Coronary artery (tissue), 2 donors: ENCODE measurements around the gene MYO1B.

Experiments
- DNase-seq: peaks from one replicate; pipeline ENCODE4 v3.0.0-alpha.2; 2017; ENCODE audit warnings: low spot score
- H3K27ac ChIP-seq, 2 donors: fragments of 200-600 bp; sonication (generic); one replicate each; pipeline ENCODE4 v1.5.1; 2016 to 2019
- H3K4me3 ChIP-seq: fragments of 200-600 bp; sonication (generic); 2 replicates; pipeline ENCODE4 v1.5.1; 2016; ENCODE audit warnings: mild to moderate bottlenecking, moderate library complexity
- TF ChIP-seq, protein P1 (sequence below): fragments of 200-600 bp; sonication (generic); IDR thresholded peaks from one replicate; pipeline ENCODE4 v1.5.1; 2019; ENCODE audit warnings: antibody characterized with exemption

Gene MYO1B

DNA sequence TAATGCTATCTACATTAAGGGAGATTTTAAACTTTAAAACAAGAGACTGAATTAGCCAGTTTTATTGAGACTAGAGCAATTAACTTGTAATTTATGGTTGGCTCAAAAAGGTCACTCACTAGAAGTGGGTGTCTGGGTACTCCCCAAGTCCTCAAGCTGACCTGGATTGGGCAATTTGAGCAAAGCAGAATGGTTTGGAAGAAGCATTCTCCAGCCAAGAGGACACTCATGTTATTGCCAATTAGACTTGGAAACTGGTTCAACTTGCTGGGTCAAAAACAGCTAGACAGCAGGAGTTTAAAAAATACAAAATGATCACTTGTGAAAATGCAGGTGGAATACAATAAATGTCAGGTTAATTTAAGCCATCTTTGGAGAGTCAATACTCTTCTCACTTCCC lies 29.5 kb upstream of the MYO1B start:
- DNase-seq = no peak
- Histone ChIP-seq H3K27ac (no peak overlapping the region), H3K4me3 (no peak overlapping the region)
- TF ChIP-seq, protein P1, sequence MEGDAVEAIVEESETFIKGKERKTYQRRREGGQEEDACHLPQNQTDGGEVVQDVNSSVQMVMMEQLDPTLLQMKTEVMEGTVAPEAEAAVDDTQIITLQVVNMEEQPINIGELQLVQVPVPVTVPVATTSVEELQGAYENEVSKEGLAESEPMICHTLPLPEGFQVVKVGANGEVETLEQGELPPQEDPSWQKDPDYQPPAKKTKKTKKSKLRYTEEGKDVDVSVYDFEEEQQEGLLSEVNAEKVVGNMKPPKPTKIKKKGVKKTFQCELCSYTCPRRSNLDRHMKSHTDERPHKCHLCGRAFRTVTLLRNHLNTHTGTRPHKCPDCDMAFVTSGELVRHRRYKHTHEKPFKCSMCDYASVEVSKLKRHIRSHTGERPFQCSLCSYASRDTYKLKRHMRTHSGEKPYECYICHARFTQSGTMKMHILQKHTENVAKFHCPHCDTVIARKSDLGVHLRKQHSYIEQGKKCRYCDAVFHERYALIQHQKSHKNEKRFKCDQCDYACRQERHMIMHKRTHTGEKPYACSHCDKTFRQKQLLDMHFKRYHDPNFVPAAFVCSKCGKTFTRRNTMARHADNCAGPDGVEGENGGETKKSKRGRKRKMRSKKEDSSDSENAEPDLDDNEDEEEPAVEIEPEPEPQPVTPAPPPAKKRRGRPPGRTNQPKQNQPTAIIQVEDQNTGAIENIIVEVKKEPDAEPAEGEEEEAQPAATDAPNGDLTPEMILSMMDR = no peak

DNA sequence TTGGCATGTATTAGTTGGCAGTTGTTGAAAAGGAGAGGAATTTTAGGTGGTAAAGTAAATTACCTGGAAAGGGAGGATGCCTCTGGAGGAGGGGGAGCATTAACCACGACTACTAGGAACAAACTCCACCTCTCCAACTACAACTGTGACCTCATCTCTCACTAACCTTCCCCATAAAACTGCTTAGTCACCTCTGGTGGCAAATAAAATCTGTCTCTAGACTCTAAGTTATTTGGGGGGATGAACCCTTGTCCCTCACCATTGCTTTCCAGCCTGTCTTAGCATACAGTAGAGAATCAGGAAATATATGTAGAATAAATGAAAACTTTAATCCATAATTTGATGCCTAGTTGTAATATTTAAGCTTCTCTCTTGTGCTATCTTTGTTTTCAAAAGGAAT lies 27.6 kb upstream of the MYO1B start:
- DNase-seq = no peak
- Histone ChIP-seq H3K4me3 (no peak overlapping the region), H3K27ac (no peak overlapping the region)
- TF ChIP-seq, protein P1 = no peak

DNA sequence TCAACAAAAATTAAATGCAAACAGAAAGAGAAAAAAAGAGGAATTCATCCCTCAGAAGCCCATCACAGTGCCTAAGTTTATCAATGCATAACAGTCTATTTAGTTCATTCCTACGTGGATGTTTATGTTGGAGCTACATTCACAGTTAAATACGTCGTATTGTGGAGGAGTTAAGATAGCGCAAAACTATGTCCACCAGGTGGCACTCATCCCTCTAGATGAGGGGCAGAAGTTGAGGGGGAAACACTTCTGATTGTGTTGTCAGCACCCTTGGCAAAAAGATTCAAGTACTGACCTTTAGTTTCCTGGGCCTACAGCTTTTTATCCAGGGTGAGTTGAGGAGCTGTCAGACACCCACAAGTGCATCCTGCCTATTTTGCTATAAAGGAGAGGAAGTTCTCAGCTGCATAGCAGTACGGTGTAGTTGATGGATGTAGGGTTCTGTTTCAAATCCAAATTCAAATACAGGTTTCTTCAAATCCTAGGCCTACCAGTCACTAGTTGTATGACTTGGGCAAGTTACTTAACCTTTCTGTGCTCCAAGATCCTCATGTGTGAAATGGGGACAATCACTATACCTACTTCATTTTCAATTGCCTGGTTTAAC lies 26.8 kb upstream of the MYO1B start:
- H3K4me3 ChIP-seq = no peak overlapping the region
- no peak for DNase-seq
- TF ChIP-seq, protein P1 = peak; percentile 35
- no peak overlapping the region for H3K27ac ChIP-seq

DNA sequence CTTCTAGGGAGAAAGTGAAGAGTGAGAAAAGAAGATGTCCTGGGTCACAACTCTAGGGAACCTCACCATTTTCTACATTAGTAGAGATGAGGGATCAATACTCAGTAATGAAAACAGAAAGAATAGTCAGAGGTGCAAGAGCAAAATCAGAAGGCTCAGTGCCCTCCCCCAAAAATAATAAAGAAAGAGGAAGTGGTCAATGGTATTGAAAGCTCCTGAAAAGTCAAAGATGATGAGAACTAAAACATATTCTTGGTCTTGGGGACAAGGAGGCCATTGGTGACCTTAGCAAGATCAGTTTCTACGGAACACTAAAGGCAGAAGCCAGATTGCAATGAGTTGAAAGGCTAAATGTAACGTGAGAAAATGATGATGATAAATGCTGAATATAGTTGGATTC lies 24.5 kb upstream of the MYO1B start:
- TF ChIP-seq, protein P1 = no peak

DNA sequence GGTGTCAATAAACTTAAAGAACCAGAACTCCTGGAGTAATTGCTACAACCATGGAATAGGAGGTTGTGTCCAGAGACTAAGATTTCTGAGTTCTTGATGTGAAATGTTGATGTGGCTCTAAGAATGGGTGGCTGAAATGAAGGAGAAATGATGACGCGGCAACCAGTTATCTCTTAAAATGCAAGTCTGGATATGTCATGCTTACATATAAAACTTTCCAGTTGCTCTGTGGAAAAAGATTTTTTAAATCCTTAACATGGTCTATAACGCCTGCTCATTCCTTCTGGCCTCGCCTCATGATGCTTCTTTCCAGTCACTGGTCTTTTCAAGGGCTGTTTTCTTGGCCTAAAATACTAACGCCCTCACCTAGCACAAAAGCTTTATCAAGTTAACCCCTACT lies 23.5 kb upstream of the MYO1B start:
- TF ChIP-seq, protein P1 = no peak
- Histone ChIP-seq H3K4me3 (no peak overlapping the region), H3K27ac (no peak overlapping the region)
- DNase-seq = no peak

More for the DNA sequence above, 24.5 kb upstream of the MYO1B start:
- Histone ChIP-seq H3K4me3 (no peak overlapping the region), H3K27ac (no peak overlapping the region)
- no peak for DNase-seq

DNA sequence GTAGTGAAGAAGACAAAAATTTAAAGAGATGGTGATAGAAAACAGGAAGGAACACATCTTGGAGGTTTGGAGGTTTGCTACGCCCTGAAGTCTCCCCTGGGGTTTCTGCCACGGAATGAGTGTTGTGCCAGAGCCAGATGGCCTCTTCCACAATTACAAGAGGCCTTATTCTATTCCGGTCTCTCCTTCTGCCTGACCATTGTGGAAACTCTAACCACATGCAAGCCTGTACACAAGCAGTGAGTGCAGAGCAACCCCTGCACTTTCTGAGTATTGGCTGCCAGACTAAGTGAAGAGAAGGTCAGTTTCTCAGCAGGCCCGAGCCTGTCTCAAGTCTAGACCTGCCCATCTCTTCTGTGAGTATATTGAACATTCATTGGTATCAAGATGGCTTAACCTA lies 22.7 kb upstream of the MYO1B start:
- TF ChIP-seq, protein P1 = no peak
- Histone ChIP-seq H3K4me3 (no peak overlapping the region), H3K27ac (peak overlapping the region in 1 of 2 donors; percentile 27)
- no peak for DNase-seq

DNA sequence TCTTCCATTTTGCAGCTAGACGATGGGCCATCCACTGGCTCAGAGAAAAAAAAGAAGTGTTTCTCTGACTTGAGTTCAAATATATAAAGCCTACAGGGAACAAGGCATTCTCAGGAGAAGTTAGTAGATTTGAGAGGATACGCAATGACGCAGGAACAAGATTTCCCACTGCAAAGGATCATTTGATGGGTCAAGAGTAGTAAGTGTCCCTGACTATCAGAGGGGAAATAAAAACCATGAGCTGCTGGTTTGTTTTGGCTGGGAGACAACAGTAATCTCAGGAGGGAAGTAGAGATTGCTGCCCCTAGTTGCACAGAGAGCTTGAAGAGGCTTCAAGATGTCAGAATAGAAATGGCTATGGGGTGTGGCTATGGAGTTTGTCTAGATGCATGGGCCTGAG lies 22.3 kb upstream of the MYO1B start:
- no peak overlapping the region for H3K27ac ChIP-seq
- no peak overlapping the region for H3K4me3 ChIP-seq
- no peak for DNase-seq
- TF ChIP-seq, protein P1 = no peak
